Bronchial epithelial cell (primary cell): Measurements from ENCODE around the gene RFX1. TPM values are rescaled to one million over a fixed set of nuclear protein-coding genes. Genes with fewer than 3 reads are reported as not detected.

ENCODE experiments used
- DNase-seq: peaks from one replicate; pipeline ENCODE4 v3.0.0-alpha.2; 2010; ENCODE audit warnings: low read depth
- FAIRE-seq: peaks from 2 replicates; lab custom pipeline; 2011; peaks lifted over from hg19 to GRCh38; lab: Jason Lieb, UNC
- H3K27me3 ChIP-seq: 2 replicates; pipeline ENCODE4 v1.5.1; 2011; ENCODE audit warnings: low read length; ENCODE audit not compliant: control insufficient read depth, insufficient read depth
- H3K36me3 ChIP-seq: 2 replicates; pipeline ENCODE4 v1.5.1; 2011; ENCODE audit warnings: low read length; ENCODE audit not compliant: control insufficient read depth, insufficient read depth
- H3K4me3 ChIP-seq: 2 replicates; pipeline ENCODE4 v1.5.1; 2011; ENCODE audit warnings: mild to moderate bottlenecking, low read depth, low read length, control low read depth
- total RNA-seq: library from RNA; depleted of rRNA; stranded (reverse); fragments of >200 nt; gene quantifications from 2 replicates; pipeline ENCODE4 v1.2.1, GENCODE V29; 2014
- TF ChIP-seq, protein P1 (sequence below): IDR thresholded peaks from 2 replicates; pipeline ENCODE4 v1.5.1; 2011; ENCODE audit warnings: mild to moderate bottlenecking, moderate library complexity, low read length, control low read depth, inconsistent platforms; ENCODE audit not compliant: insufficient read depth, severe bottlenecking

RFX1 gene
- total RNA-seq, 1 donor from 2014 or later = 0.79 TPM

DNA sequence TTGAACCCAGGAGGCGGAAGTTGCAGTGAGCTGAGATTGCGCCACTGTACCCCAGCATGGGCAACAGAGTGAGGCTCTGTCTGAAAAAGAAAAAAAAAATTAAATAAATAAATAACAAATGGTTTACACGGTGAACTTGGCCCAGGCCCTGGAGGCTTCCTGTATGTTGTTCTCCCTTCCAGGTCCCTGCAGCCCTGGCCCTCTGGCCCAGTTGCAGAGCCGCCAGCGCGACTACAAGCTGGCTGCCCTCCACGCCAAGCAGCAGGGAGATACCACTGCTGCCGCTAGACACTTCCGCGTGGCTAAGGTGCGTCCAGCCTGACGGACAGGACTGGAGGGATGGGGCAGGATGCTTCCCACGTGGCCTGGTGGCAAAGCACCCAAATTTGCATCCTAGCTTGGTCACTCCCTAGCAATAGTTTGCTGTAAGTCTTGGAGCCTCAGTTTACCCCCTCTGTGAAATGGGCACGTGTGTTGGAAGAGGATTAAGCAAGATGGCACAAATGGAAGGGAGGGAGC lies 88.2 kb downstream of the RFX1 start:
- no peak overlapping the region for H3K4me3 ChIP-seq
- FAIRE-seq (no peak), DNase-seq (no peak)
- no peaks in the 10 kb centered on the region for H3K27me3 ChIP-seq
- TF ChIP-seq, protein P1, sequence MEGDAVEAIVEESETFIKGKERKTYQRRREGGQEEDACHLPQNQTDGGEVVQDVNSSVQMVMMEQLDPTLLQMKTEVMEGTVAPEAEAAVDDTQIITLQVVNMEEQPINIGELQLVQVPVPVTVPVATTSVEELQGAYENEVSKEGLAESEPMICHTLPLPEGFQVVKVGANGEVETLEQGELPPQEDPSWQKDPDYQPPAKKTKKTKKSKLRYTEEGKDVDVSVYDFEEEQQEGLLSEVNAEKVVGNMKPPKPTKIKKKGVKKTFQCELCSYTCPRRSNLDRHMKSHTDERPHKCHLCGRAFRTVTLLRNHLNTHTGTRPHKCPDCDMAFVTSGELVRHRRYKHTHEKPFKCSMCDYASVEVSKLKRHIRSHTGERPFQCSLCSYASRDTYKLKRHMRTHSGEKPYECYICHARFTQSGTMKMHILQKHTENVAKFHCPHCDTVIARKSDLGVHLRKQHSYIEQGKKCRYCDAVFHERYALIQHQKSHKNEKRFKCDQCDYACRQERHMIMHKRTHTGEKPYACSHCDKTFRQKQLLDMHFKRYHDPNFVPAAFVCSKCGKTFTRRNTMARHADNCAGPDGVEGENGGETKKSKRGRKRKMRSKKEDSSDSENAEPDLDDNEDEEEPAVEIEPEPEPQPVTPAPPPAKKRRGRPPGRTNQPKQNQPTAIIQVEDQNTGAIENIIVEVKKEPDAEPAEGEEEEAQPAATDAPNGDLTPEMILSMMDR = no peak
- peaks cover 40% of the 10 kb centered on the region for H3K36me3 ChIP-seq

DNA sequence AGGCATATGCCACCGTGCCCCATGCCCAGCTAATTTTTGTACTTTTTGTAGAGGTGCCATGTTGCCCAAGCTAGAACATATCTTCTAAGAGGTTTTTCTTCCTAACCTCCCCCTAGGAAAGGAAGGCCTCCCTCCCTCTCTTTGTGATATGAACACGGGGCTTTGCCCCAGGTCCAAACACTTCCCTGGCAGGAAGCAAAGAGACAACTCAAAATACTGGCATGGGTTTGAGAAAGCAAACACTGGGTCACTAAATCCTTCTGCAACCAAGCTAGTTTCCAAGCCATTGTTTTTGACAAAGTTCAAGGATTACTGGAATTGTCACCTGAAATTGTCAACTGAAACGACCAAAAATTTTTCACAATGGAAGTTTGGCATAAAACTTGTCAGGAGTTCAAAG lies 91.3 kb downstream of the RFX1 start:
- TF ChIP-seq, protein P1 = no peak
- H3K27me3 ChIP-seq = no peaks in the 10 kb centered on the region
- FAIRE-seq (no peak), DNase-seq (no peak)
- no peak overlapping the region for H3K4me3 ChIP-seq
- H3K36me3 ChIP-seq = peaks cover 21% of the 10 kb centered on the region

DNA sequence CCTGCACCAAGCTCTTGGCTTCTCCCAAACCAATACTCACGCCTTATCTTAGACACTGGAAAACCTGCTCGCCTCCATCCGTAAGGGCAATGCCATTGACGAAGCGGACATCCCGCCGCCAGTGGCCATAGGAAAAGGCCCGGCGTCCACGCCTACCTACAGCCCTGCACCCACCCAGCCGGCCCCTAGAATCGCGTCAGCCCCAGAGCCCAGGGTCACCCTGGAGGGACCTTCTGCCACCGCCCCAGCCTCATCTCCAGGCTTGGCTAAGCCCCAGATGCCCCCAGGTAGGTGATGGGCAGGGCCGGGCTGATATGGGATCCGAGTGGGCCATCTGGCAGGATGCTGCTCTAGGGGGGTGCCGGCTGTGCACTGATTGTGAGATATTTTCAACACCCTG lies 92.8 kb downstream of the RFX1 start:
- Histone ChIP-seq H3K36me3 (peaks cover 14% of the 10 kb centered on the region), H3K4me3 (no peak overlapping the region), H3K27me3 (no peaks in the 10 kb centered on the region)
- FAIRE-seq = no peak
- no peak for DNase-seq
- TF ChIP-seq, protein P1 = no peak

Other genes starting within 250 kb of the RFX1 start
- 16.6 and 27.9 TPM in 2 replicates for gene MRI1, start 241.8 kb downstream of the RFX1 start, total RNA-seq
- gene C19orf53, start 231.9 kb downstream of the RFX1 start, total RNA-seq = 45.8 and 55.5 TPM in 2 replicates
- gene ZSWIM4, start 210.9 kb downstream of the RFX1 start, total RNA-seq = 3.2 and 5.1 TPM in 2 replicates
- 0.53 TPM in 1 of 2 replicates, not detected in the other for gene NANOS3, start 129.2 kb downstream of the RFX1 start, total RNA-seq
- 0.26 and 0.77 TPM in 2 replicates for gene BRME1, start 100.2 kb downstream of the RFX1 start, total RNA-seq
- 6.8 and 11.3 TPM in 2 replicates for gene CC2D1A, start 100.1 kb downstream of the RFX1 start, total RNA-seq
- 0.38 TPM in 1 of 2 replicates, not detected in the other for gene PODNL1, start 67.9 kb downstream of the RFX1 start, total RNA-seq
- gene DCAF15, start 53.8 kb downstream of the RFX1 start, total RNA-seq = 6.3 and 8.2 TPM in 2 replicates
- gene RLN3, start 21.8 kb upstream of the RFX1 start, total RNA-seq = not detected in 2 replicates
- gene IL27RA, start 25.4 kb upstream of the RFX1 start, total RNA-seq = 0.26 TPM in 2 replicates
- not detected in 2 replicates for gene PALM3, start 55.8 kb upstream of the RFX1 start, total RNA-seq
- gene MISP3, start 66.5 kb upstream of the RFX1 start, total RNA-seq = 0.26 and 1.4 TPM in 2 replicates
- gene C19orf67, start 79.5 kb upstream of the RFX1 start, total RNA-seq = not detected in 2 replicates
- 14.7 and 16.8 TPM in 2 replicates for gene SAMD1, start 84.4 kb upstream of the RFX1 start, total RNA-seq
- gene PRKACA, start 111.4 kb upstream of the RFX1 start, total RNA-seq = 13.7 and 13.8 TPM in 2 replicates
- 0.26 and 0.53 TPM in 2 replicates for gene ASF1B, start 130.3 kb upstream of the RFX1 start, total RNA-seq
- gene ADGRL1, start 199.8 kb upstream of the RFX1 start, total RNA-seq = 2.1 and 5.9 TPM in 2 replicates